ENCODE measurements around the gene ZNF578.

GRCh38 chr19:52507266-52507665 is 53.9 kb downstream of the ZNF578 start:
- TF ChIP-seq CTCF (IDR thresholded peaks at IDR 0.05; ENCODE audit: low read length), result no peak
- no peak for TF ChIP-seq EZH2 (IDR thresholded peaks at IDR 0.05; ENCODE audit: borderline replicate concordance, low read length)
